Stimulated activated CD4-positive, alpha-beta T cell treated with anti-CD3 and anti-CD28 coated beads, Interleukin-12 subunit alpha, Interleukin-12 subunit beta, amount 100 ng/mL, for 48 hours (primary cell): ENCODE results near the gene RNF40.

ENCODE experiments used
- DNase-seq, 3 donors: peaks; one replicate each; pipeline ENCODE4 v3.0.0-alpha.2; 2020; ENCODE audit warnings: low read depth in 2 of 3, low spot score in 1 of 3

Gene RNF40

DNA sequence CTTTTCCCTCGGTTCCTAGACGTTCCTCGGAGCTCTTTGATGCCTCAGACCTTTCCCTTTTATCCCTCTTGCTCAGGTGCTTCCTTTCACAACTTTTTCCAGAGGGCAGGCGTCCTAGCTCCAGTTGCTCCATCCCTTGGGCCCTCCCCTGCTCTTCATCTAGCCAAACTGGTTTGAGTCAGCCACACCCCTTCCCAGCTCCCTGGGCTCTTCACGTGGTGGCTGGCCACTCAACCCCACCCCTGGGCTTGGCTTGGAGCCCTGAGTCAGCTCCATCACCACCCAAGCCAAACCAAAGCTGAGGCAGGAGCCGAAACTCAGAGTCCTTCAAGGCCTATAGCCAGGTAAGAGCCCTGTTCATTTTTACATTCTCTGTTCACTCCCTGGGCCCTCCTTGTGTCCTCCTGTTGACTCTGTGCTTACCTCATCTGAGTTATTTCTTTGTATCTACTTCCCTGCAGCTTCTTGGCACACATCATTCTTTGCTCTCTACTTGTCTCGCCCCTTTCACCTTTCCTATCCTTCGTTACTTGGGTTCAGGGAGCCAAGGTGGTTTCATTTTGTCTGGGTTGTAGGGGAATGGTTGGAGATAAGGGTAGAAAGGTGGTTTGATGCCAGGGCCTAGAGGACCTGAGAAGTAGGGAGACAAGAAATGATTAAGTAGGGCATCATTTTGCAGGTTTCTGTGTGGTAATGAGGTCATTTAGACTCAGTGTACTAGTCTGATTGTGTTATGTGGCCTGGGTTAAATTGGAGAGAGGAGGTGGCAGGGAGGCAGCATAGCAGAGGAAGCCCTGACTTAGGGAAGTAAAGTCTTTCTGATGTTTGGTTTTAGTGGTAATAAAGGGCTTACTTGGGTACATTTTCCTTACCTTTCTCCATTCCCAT, 21.5 kb upstream of the RNF40 start:
- no peak for DNase-seq

GRCh38 chr16:30741461-30741914, 20.6 kb upstream of the RNF40 start:
- no peak for DNase-seq

DNA sequence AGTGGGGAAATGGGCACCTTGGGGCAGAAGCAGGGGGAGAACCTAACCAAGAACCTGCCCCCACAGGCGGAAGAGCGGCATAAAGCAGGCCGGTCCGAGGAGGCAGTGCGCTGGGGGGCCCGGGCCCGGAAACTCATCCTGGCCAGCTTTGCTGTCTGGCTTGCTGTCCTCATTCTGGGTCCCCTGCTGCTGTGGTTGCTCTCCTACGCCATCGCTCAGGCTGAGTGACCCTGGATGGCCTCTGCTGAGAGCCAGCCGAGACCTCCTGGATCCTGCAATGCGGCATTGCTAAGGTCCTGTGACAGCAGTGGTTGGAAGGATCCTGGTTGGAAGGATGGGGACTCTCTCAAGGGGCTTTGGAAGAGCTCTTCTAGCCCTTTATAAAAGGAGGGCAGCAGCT, 18.4 kb upstream of the RNF40 start:
- DNase-seq, result no peak

DNA sequence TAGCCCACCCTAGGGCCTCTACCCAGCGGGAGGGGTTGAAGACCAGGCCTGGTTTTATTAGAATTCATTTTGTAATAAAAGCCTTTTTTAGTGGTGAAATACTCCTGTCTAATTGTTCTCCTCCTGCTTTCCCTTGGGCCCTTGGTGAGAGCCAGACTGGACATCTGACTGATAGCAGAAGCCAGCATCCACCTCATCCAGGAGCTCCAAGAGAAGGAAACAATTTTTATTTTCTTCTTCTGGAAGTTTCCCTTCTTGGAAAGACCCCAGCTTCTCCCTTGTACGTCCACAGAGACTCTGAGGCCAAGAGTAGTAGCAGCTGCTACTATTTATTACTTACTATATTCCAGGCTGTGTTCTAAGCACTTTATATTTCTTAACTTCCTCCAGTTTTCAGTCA, 17.9 kb upstream of the RNF40 start:
- DNase-seq, result no peak

DNA sequence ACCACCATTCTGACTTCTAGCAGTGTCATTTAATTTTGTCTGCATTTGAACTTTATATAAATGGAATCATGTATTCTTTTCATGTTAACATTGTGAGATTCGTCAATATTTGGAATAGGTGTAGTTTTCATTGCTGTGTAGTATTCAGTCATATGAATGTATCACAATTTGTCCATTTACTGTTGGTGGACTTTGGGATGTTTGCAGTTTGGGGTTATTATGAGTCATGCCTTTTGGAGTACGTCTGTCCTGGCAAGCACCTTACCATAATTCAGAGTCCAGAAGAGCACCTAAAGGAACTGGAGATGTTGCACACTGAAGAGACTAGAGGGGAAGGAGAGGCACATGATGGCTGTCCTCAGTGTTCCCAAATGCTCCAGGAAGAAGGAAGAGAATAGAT, 17.0 kb upstream of the RNF40 start:
- DNase-seq, result no peak

GRCh38 chr16:30746638-30747175, 15.4 kb upstream of the RNF40 start:
- DNase-seq, result no peak

GRCh38 chr16:30747331-30747730, 14.8 kb upstream of the RNF40 start:
- DNase-seq, result no peak

DNA sequence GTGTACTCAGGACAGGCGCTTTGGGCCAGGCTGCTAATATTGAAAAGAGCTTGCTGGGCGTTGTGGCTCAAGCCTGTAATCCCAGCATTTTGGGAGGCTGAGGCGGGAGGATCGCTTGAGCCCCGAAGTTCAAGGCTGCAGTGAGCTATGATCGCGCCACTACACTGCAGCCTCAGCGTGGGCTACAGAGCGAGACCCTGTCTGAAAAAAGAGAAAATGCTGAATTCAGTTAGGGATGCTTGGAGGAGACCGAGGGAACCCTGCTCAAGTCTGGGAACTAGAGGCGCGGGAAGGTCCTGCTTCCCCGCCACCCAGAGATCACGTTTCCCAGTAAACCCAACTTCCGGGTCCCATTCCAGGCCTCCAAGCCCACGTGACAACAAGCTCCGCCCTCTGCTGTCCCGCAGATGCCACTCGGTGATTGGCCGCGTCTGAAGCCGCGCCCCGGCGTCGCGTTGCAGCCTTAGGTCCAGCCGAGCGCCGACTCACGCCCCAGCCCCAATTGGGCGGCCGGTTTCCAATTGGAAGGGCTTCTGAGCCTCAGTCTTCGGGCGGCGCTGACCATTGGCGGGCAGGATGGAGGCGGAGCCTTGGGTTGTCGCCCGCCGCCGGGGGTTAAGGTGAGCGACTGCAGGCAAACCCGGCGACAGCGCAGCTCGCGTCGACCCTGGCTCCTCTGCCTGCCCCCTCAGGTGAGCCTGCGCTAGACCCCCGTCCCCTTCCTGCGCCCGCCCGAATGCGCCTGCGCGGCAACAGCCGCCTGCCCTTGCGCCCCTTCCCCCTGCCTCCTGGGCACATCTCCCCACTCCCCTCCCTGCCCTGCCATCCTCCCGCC, 14.1 kb upstream of the RNF40 start, which contains the start of gene PHKG2:
Gene PHKG2, plus strand, starts transcription at position 627 of the 835 bp plus-strand sequence. CDS start 396 bp downstream, outside the sequence.
- DNase-seq, result peak; percentile 92 to 99 (median 96)

DNA sequence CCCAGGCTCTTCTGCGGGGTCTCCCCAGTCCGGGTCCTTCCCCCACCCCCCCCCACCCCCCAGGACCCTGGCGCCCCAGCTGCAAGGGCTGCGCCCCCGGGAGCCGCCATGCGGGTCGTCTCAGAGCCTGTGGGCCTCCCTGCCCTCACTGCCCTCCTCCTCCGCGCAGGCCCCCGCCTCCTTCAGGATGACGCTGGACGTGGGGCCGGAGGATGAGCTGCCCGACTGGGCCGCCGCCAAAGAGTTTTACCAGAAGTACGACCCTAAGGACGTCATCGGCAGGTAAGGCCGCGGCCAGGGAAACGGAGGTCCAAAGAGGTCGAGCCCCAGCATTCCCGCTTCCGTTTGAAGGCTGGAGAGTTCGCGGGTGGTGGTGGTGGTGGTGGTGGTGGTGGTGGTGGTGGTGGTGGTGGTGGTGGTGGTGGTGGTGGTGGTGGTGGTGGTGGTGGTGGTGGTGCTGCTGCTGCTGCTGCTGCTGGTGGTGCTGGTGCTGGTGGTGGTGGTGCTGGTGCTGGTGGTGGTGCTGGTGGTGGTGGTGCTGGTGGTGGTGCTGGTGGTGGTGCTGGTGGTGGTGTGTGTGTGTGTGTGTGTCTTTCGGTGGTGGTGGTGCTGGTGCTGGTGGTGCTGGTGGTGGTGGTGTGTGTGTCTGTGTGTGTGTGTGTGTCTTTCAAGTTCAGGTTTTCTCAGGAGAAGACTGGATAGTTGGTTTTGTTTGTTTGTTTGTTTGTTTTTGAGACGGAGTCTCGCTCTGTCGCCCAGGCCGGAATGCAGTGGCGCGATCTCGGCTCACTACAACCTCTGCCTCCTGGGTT, 13.3 kb upstream of the RNF40 start:
- DNase-seq, result peak in 1 of 3 donors; percentile 20

- no peak for DNase-seq
Measured at GRCh38 chr16:30750201-30750600, 11.9 kb upstream of the RNF40 start.

- DNase-seq, result no peak
Measured at GRCh38 chr16:30750876-30751465, 11.2 kb upstream of the RNF40 start.

GRCh38 chr16:30753596-30753995, 8.5 kb upstream of the RNF40 start:
- DNase-seq, result no peak

DNA sequence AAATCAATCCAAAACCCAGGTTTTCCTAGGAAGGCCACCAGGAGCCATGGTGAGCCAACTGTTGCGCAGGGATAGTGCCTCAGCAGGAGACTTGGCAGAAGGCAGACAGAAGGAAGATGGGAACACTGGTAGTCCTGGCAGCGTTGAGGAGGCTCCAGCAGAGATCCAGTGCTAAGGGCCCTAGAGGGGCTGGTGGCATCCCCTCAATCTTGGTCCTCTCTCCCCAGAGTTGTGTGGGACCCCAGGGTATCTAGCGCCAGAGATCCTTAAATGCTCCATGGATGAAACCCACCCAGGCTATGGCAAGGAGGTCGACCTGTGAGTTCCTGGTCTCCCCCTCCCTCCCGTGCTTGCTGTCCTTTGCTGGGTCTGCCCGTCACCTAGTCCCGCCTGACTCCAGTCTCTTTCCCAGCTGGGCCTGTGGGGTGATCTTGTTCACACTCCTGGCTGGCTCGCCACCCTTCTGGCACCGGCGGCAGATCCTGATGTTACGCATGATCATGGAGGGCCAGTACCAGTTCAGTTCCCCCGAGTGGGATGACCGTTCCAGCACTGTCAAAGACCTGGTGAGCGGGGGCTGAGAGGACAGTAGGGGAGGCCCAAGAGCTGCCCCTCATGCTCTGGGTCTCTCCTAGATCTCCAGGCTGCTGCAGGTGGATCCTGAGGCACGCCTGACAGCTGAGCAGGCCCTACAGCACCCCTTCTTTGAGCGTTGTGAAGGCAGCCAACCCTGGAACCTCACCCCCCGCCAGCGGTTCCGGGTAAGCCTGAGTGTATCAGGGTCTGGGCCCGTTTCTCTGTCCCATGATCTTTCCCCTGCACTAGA, 6.0 kb upstream of the RNF40 start:
- no peak for DNase-seq

GRCh38 chr16:30756781-30757100, 5.4 kb upstream of the RNF40 start:
- DNase-seq, result no peak

GRCh38 chr16:30757316-30757715, 4.8 kb upstream of the RNF40 start:
- DNase-seq, result no peak

DNA sequence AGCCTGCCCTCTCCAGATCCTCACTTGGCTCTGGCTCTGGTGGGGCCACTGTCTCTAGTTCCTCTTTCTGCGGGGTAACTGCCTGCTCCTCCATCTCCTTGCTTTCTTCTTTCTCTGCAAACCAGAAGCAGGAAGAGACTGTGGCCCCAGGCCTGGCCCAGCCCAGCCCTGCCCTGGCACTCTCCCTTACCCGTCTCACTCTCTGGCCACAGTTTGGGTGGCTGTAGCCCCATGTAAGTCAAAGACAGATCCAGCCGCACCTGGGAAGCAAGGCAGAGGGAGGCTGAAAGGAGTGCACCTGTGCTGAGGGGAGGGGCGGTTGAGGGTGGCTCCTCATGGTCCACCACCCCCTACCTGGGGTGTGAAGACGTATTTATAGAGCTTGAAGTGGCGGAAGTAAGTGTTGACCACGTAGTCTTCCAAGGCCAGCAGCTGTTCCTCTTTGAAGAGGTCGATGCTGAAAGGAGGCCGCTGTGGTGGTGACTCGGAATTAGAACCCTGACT, 3.1 kb upstream of the RNF40 start:
- no peak for DNase-seq

DNA sequence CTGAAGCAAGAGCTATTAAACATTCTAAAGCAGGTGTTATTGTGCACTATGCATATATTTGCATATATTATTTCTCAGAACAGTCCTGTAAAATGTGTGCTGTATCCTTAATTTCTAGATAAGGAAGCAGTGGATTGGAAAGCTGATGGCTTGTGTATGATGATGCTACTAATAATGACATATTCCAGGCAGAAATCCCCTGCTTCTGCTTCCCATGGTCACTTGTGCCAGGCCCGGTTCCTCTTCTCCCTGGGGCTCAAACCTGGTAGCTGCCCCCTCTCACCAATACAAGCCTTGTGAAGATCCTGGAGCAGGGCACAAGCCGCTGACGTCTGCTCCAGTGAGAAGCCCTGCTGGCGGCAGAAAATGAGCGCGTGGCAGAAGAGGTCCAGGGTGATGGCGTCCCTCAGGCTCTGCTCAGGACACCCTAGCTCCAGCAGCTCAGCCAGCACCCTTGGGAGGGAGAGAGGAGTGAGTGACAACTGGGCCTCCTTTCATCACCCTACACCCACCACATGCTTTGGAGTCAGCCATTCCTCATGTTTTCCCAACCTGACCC, 2.0 kb upstream of the RNF40 start:
- no peak for DNase-seq

DNA sequence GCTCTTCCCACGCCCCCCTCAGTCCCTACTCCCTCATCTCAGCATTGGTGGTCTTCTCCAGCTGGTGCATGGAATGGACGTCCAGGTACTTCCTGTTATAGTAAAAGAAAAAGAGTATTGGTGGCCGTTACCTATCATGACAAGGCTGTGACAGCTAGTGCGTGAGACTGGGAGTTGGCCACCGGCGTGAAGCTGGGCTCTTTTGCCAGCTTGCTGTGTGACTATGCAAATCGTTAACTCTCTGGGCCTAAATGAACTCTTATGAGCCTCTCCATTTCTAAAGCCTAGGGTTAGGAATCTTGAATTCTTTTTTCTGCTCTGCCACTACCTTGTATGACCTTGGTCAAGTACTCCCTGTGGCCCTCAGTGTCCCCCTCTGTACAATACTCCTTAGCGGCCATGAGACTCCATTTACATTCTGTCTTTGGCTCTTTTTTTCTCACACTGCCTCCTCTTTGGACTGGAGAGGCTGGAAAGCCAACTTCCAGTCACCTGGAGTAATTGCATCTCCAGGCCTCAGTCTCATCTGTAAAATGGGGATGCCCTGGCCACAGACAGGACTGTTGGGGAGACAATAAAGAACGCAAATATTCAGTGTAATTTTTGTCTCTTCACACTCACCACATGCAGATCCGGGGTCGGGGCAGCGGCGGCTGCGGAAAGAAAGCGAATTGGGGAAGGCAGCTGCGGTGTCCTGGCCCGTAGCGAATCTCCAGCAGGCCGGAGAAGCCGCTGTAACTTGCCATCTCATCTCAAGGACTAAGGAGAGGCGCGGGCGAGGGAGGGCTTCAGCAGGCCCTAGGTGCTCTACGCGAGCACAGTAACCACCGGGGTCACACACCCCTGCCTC, 1.3 kb upstream of the RNF40 start:
- no peak for DNase-seq
